SK-N-SH (cell line): ENCODE measurements around the gene SLX4IP. TPM values are rescaled to one million over a fixed set of nuclear protein-coding genes. Genes with fewer than 3 reads are reported as not detected.

ENCODE experiments used
- CTCF ChIA-PET: fragments of 300-600, 350-600 bp; formaldehyde crosslinking; extraction: SDS; loops from one replicate; lab custom pipeline; 2021; lab: Yijun Ruan, JAX
- POLR2A ChIA-PET: fragments of 350-600 bp; sonication (Branson Sonifier 250); formaldehyde crosslinking; extraction: SDS; loops from one replicate; lab custom pipeline; 2020; ENCODE audit warnings: antibody characterized with exemption, inconsistent platforms; lab: Yijun Ruan, JAX
- DNase-seq: peaks from one replicate; pipeline ENCODE4 v3.0.0; 2012
- H2AFZ ChIP-seq: fragments of 200-600 bp; sonication (generic); 2 replicates; pipeline ENCODE4 v1.8.1; 2016; ENCODE audit warnings: antibody characterized with exemption, mild to moderate bottlenecking, low read depth
- H3F3A ChIP-seq: fragments of 200-600 bp; sonication (generic); replicated peaks from 2 replicates; pipeline ENCODE3; 2016; ENCODE audit warnings: antibody characterized with exemption, mild to moderate bottlenecking; ENCODE audit not compliant: insufficient read depth
- H3K27ac ChIP-seq, 2 experiments: fragments of 200-500 bp in 1 of 2; fragments of 200-600 bp in 1 of 2; sonication (Bioruptor generic) in 1 of 2; sonication (generic), shearing (Covaris generic) in 1 of 2; 2 replicates each; pipeline versions ENCODE4 v1.5.1 to v1.6.1; 2014 to 2016; ENCODE audit warnings: low read depth in 2 of 2, inconsistent platforms in 1 of 2, low read length in 1 of 2, mild to moderate bottlenecking in 1 of 2, mixed read lengths in 1 of 2
- H3K27me3 ChIP-seq: fragments of 200-600 bp; sonication (generic), shearing (Covaris generic); 2 replicates; pipeline ENCODE4 v1.6.1; 2016; ENCODE audit warnings: mixed run types; ENCODE audit not compliant: insufficient read depth
- H3K36me3 ChIP-seq, 2 experiments: fragments of 200-500 bp in 1 of 2; fragments of 200-600 bp in 1 of 2; sonication (Bioruptor generic) in 1 of 2; sonication (generic) in 1 of 2; replicated peaks in 1 of 2; 2 replicates each; pipeline versions ENCODE3 to v1.5.1; 2014 to 2016; ENCODE audit warnings: low read length in 1 of 2, mild to moderate bottlenecking in 1 of 2; ENCODE audit not compliant: insufficient read depth in 2 of 2, control insufficient read depth in 1 of 2
- H3K4me1 ChIP-seq, 2 experiments: fragments of 200-500 bp in 1 of 2; fragments of 200-600 bp in 1 of 2; sonication (Bioruptor generic) in 1 of 2; sonication (generic), shearing (Covaris generic) in 1 of 2; 2 replicates each; pipeline versions ENCODE4 v1.5.1 to v1.6.1; 2014 to 2016; ENCODE audit warnings: low read depth in 1 of 2, low read length in 1 of 2, mixed run types in 1 of 2; ENCODE audit not compliant: insufficient read depth in 2 of 2, control insufficient read depth in 1 of 2
- H3K4me2 ChIP-seq: fragments of 200-600 bp; sonication (generic), shearing (Covaris generic); 2 replicates; pipeline ENCODE4 v1.6.1; 2017; ENCODE audit warnings: mixed run types
- H3K4me3 ChIP-seq, 2 experiments: fragments of 200-500 bp in 1 of 2; fragments of 200-600 bp in 1 of 2; sonication (Bioruptor generic) in 1 of 2; sonication (generic), shearing (Covaris generic) in 1 of 2; 2 replicates each; pipeline versions ENCODE4 v1.5.1 to v1.8.1; 2014 to 2016; ENCODE audit warnings: low read depth in 2 of 2, inconsistent platforms in 1 of 2, low read length in 1 of 2, mild to moderate bottlenecking in 1 of 2, mixed read lengths in 1 of 2, moderate library complexity in 1 of 2
- H3K79me2 ChIP-seq: fragments of 200-600 bp; sonication (generic); 2 replicates; pipeline ENCODE4 v1.8.1; 2017; ENCODE audit warnings: mild to moderate bottlenecking; ENCODE audit not compliant: insufficient read depth
- H3K9ac ChIP-seq: fragments of 200-600 bp; sonication (generic); 2 replicates; pipeline ENCODE4 v1.6.1; 2017; ENCODE audit warnings: mixed run types
- H3K9me2 ChIP-seq: fragments of 200-600 bp; sonication (generic); 2 replicates; pipeline ENCODE4 v1.6.1; 2017; ENCODE audit warnings: mixed run types
- H3K9me3 ChIP-seq: fragments of 200-600 bp; sonication (generic); 2 replicates; pipeline ENCODE4 v1.6.1; 2017; ENCODE audit warnings: mixed run types, mild to moderate bottlenecking, moderate library complexity
- H4K20me1 ChIP-seq: fragments of 200-600 bp; sonication (generic); 2 replicates; pipeline ENCODE4 v1.6.1; 2017; ENCODE audit warnings: mild to moderate bottlenecking, mixed run types; ENCODE audit not compliant: insufficient read depth
- CTCF ChIP-seq: fragments of 200-600 bp; sonication (generic); IDR thresholded peaks from 2 replicates; pipeline ENCODE4 v1.6.1; 2017; ENCODE audit warnings: antibody characterized with exemption, mild to moderate bottlenecking, moderate library complexity
- ELF1 ChIP-seq: IDR thresholded peaks from 2 replicates; pipeline ENCODE4 v1.4.0; 2012
- EZH2phosphoT487 ChIP-seq: fragments of 200-600 bp; sonication (generic); IDR thresholded peaks from 2 replicates; pipeline ENCODE4 v1.6.1; 2017; ENCODE audit warnings: low read depth, mixed run types, mild to moderate bottlenecking, antibody characterized with exemption, moderate library complexity, borderline replicate concordance
- FOSL2 ChIP-seq: IDR thresholded peaks from 2 replicates; pipeline ENCODE4 v1.4.0; 2012; ENCODE audit warnings: low read depth, mild to moderate bottlenecking, moderate library complexity, borderline replicate concordance
- FOXM1 ChIP-seq: IDR thresholded peaks from 2 replicates; pipeline ENCODE4 v1.4.0; 2012; ENCODE audit warnings: low read depth, mild to moderate bottlenecking
- GABPA ChIP-seq: IDR thresholded peaks from 2 replicates; pipeline ENCODE4 v1.4.0; 2012; ENCODE audit warnings: low read depth, mild to moderate bottlenecking
- JUND ChIP-seq: IDR thresholded peaks from 2 replicates; pipeline ENCODE4 v1.4.0; 2012
- MEF2A ChIP-seq: IDR thresholded peaks from 2 replicates; pipeline ENCODE4 v1.4.0; 2012; ENCODE audit warnings: low read depth, borderline replicate concordance
- MXI1 ChIP-seq: IDR thresholded peaks from 2 replicates; pipeline ENCODE4 v1.6.1; 2012; ENCODE audit warnings: mild to moderate bottlenecking, low read depth, low read length, improper control_type of control experiment
- NFIC ChIP-seq: IDR thresholded peaks from 2 replicates; pipeline ENCODE4 v1.4.0; 2012; ENCODE audit warnings: borderline replicate concordance
- PBX3 ChIP-seq: IDR thresholded peaks from 2 replicates; pipeline ENCODE4; 2012
- POLR2AphosphoS5 ChIP-seq: IDR thresholded peaks from 2 replicates; pipeline ENCODE4 v1.6.1; 2012; ENCODE audit warnings: low read depth, low read length
- REST ChIP-seq: IDR thresholded peaks from 2 replicates; pipeline ENCODE4 v1.6.1; 2012; ENCODE audit warnings: mild to moderate bottlenecking, low read depth, low read length, moderate library complexity
- RXRA ChIP-seq: IDR thresholded peaks from 2 replicates; pipeline ENCODE4 v1.4.0; 2012; ENCODE audit warnings: low read depth, mild to moderate bottlenecking, borderline replicate concordance
- SMC3 ChIP-seq: IDR thresholded peaks from 2 replicates; pipeline ENCODE4 v1.6.1; 2012; ENCODE audit warnings: low read depth, low read length, improper control_type of control experiment
- TEAD4 ChIP-seq: IDR thresholded peaks from 2 replicates; pipeline ENCODE4 v1.4.0; 2012; ENCODE audit warnings: mild to moderate bottlenecking, borderline replicate concordance; ENCODE audit not compliant: insufficient read depth
- USF1 ChIP-seq: IDR thresholded peaks from 2 replicates; pipeline ENCODE4 v1.4.0; 2012; ENCODE audit warnings: low read depth, borderline replicate concordance
- YY1 ChIP-seq: IDR thresholded peaks from 2 replicates; pipeline ENCODE4 v1.4.0; 2012; ENCODE audit warnings: low read depth, mild to moderate bottlenecking
- WGBS: methylation state at CpG from one replicate; pipeline ENCODE4 v1.1.6; 2017; ENCODE audit warnings: low lambda C conversion rate; 5-methylcytosine and 5-hydroxymethylcytosine counted together
- polyA plus RNA-seq, 3 experiments: library from polyadenylated mRNA; depleted of rRNA; stranded (reverse); fragments of >200 nt; gene quantifications; 2 replicates each; pipeline ENCODE4 v1.2.3, GENCODE V29; 2012
- TF ChIP-seq, protein P1 (sequence below): fragments of 150-350 bp; IDR thresholded peaks from 2 replicates; pipeline ENCODE4 v1.6.1; 2017; ENCODE audit warnings: antibody characterized with exemption, low read length, low read depth, borderline replicate concordance

Gene SLX4IP
- polyA plus RNA-seq, 1 of the 3 experiments (the other 2 are of a cell fraction), result 1.3 TPM

DNA sequence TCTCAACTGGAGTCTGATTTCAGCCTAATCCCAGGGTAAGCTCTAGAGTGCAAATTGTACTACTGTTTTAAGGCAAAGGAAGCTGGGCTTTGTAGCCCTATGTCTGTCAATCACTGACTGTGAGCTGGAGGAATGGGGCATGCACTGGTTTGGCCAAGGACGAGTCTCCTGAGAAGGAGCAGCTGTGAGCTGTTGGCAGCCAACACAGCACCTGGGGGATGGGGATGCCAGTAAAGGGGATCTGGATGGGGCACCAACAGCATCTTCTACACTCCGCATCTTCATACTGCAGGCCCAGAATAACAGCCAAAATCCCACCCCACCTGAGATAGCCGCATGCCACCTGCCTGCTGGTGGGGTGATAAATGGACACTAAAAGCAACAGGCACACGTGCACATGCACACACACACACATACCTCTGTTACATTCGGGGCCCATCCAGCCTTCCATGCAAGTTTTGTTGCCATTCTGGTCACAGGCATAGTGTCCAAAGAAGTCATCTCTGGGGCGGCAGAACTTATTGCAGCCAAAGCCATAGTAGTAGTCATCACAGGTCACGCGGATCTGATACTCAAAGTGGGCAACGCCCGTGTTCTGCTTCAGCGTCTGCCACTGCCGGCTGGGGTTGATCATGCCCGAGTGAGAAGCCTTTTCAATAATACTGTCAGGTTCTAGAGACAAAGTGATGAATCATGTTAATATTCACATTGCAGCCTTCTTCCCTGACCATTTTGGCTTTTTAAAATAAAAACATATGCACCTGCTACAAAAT lies 223.1 kb downstream of the SLX4IP start:
- H3K79me2 ChIP-seq, result peaks cover 85% of the 10 kb centered on the region
- no peak for DNase-seq
- CTCF ChIA-PET, result no interaction called here

More for the DNA sequence above, 223.1 kb downstream of the SLX4IP start:
- H3K4me2 ChIP-seq, result no peak overlapping the region
- no peak overlapping the region for H3K9ac ChIP-seq
- 93% methylated on average over 13 of the region's 13 CpGs for WGBS
- no peak overlapping the region for H3K4me3 ChIP-seq
- H3F3A ChIP-seq, result peaks cover 29% of the 10 kb centered on the region
- H3K27ac ChIP-seq, result peak overlapping the region in 1 of 2 experiments; percentile 77; a peak in 1 of 4 replicates
- no peak for TF ChIP-seq FOSL2
- no peak for TF ChIP-seq REST
- no peak for TF ChIP-seq USF1
- no peak for TF ChIP-seq GABPA
- TF ChIP-seq MEF2A, result no peak
- TF ChIP-seq EZH2phosphoT487, result no peak
- TF ChIP-seq YY1, result no peak
- no peak for TF ChIP-seq MXI1
- no peak for TF ChIP-seq PBX3
- no peak for TF ChIP-seq TEAD4
- TF ChIP-seq POLR2AphosphoS5, result no peak
- no peak for TF ChIP-seq SMC3
- TF ChIP-seq RXRA, result no peak
- no peak for TF ChIP-seq CTCF
- no peak for TF ChIP-seq JUND
- no peak for TF ChIP-seq ELF1
- TF ChIP-seq NFIC, result no peak
- no peak for TF ChIP-seq FOXM1
- TF ChIP-seq, protein P1, sequence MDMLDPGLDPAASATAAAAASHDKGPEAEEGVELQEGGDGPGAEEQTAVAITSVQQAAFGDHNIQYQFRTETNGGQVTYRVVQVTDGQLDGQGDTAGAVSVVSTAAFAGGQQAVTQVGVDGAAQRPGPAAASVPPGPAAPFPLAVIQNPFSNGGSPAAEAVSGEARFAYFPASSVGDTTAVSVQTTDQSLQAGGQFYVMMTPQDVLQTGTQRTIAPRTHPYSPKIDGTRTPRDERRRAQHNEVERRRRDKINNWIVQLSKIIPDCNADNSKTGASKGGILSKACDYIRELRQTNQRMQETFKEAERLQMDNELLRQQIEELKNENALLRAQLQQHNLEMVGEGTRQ, result no peak
- peaks cover 8 to 83% of the 10 kb centered on the region in 2 experiments for H3K36me3 ChIP-seq
- no peaks in the 10 kb centered on the region for H3K9me2 ChIP-seq
- H3K4me1 ChIP-seq, result peaks cover 17 to 26% of the 10 kb centered on the region in 2 experiments
- H3K9me3 ChIP-seq, result no peaks in the 10 kb centered on the region
- no peaks in the 10 kb centered on the region for H3K27me3 ChIP-seq
- H2AFZ ChIP-seq, result no peak overlapping the region
- H4K20me1 ChIP-seq, result peaks cover 12% of the 10 kb centered on the region; the same call in 1 of the 2 replicates
- POLR2A ChIA-PET, result no interaction called here
